ENCODE results near the gene DDIT3. TPM values are rescaled to one million over a fixed set of nuclear protein-coding genes. Genes with fewer than 3 reads are reported as not detected.
"Not testable (repeated sequence)": the region's sequence is repeated elsewhere in the genome, so short reads cannot be mapped to it uniquely, and the experiment has no call there.

DDIT3 gene
- total RNA-seq, 1 donor from 2014 or later = 30.5 TPM

GRCh38 chr12:57514720-57515407 lies 5.5 kb downstream of the DDIT3 start:
- DNase-seq = no peak
- no peak for ATAC-seq (ENCODE audit: low read depth)
- ChIA-PET CTCF (no interaction called here), POLR2A (interaction anchor here (0.6 to 1.8 kb wide), 9 partner anchors 10 to 151 kb away, joined by 3 to 7 read pairs (median 4); partner anchors contain the start of gene DCTN2)
- intact Hi-C loops (cut with micrococcal nuclease) = no loop called here
- peaks cover 21% of the 10 kb centered on the region for H3K4me1 Mint-ChIP-seq
- no peaks in the 10 kb centered on the region for H3K9me3 Mint-ChIP-seq
- peaks cover 90% of the 10 kb centered on the region for H3K36me3 Mint-ChIP-seq (ENCODE audit: low read depth)
- H3K4me3 Mint-ChIP-seq = no peak overlapping the region
- TF ChIP-seq CTCF (IDR thresholded peaks at IDR 0.05) = no peak
- no peaks in the 10 kb centered on the region for H3K27me3 Mint-ChIP-seq
- H3K27ac Mint-ChIP-seq = no peak overlapping the region

GRCh38 chr12:57514246-57514645 lies 6.1 kb downstream of the DDIT3 start:
- H3K36me3 Mint-ChIP-seq (ENCODE audit: low read depth) = peaks cover 90% of the 10 kb centered on the region
- H3K27me3 Mint-ChIP-seq; ATAC-seq (ENCODE audit: low read depth); H3K4me3 Mint-ChIP-seq; H3K27ac Mint-ChIP-seq; H3K9me3 Mint-ChIP-seq; CTCF ChIA-PET; intact Hi-C loops (cut with micrococcal nuclease); DNase-seq: not testable (repeated sequence)
- H3K4me1 Mint-ChIP-seq = peaks cover 18% of the 10 kb centered on the region
- POLR2A ChIA-PET = interaction anchor here (0.6 to 1.1 kb wide), 8 partner anchors 9 to 181 kb away, joined by 3 to 11 read pairs (median 6); partner anchors contain the start of genes DCTN2 and MBD6

DNA sequence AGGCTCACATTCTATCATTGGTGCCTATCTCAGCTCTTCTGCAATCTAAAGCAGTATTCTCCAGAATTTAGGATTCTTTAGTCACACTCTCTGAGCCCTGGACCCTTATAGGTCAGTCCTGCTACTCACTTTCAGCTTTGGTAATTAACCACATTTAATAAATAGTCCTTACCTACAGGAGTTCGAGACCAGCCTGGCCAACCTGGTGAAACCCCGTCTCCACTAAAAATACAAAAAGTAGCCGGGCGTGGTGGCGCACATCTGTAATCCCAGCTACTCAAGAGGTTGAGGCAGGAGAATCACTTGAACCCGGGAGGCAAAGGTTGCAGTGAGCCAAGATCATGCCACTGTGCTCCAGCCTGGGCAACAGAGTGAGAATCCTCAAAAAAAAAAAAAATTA lies 6.6 kb downstream of the DDIT3 start:
- H3K4me3 Mint-ChIP-seq; DNase-seq; H3K27ac Mint-ChIP-seq; intact Hi-C loops (cut with micrococcal nuclease); H3K9me3 Mint-ChIP-seq; H3K27me3 Mint-ChIP-seq; ATAC-seq (ENCODE audit: low read depth); CTCF ChIA-PET: not testable (repeated sequence)
- peaks cover 90% of the 10 kb centered on the region for H3K36me3 Mint-ChIP-seq (ENCODE audit: low read depth)
- peaks cover 13% of the 10 kb centered on the region for H3K4me1 Mint-ChIP-seq
- POLR2A ChIA-PET = interaction anchor here (0.6 to 1.1 kb wide), 5 partner anchors 9 to 181 kb away, joined by 3 to 11 read pairs (median 6); partner anchors contain the start of gene MBD6

DNA sequence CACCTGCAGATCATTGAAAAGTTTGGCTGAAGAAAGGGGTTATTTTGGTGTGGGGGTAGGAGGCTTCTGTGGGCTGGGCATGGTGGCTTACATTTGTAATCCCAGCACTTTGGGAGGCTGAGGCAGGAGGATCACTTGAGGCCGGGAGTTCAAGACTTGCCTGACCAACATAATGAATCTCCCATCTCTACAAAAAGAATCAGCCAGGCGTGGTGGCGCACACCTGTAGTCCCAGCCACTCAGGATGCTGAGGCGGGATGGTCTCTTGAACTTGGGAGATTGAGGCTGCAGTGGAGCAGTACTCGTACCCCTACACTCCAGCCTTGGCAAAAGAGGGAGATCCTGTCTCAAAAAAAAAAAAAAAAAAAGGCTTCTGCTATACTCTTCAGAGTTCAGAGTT lies 7.0 kb downstream of the DDIT3 start:
- DNase-seq (no peak), ATAC-seq (ENCODE audit: low read depth) (no peak)
- Mint-ChIP-seq H3K4me1 (peaks cover 9% of the 10 kb centered on the region), H3K27ac (no peak overlapping the region), H3K36me3 (ENCODE audit: low read depth) (peaks cover 90% of the 10 kb centered on the region), H3K9me3 (no peaks in the 10 kb centered on the region), H3K4me3 (no peak overlapping the region), H3K27me3 (no peaks in the 10 kb centered on the region)
- intact Hi-C loops (cut with micrococcal nuclease) = no loop called here
- POLR2A ChIA-PET = interaction anchor here (1.1 kb wide), 1 partner anchor 10 kb away, joined by 3 read pairs; the partner anchor contains the start of gene MBD6
- no peak for TF ChIP-seq CTCF (IDR thresholded peaks at IDR 0.05)
- CTCF ChIA-PET = no interaction called here

DNA sequence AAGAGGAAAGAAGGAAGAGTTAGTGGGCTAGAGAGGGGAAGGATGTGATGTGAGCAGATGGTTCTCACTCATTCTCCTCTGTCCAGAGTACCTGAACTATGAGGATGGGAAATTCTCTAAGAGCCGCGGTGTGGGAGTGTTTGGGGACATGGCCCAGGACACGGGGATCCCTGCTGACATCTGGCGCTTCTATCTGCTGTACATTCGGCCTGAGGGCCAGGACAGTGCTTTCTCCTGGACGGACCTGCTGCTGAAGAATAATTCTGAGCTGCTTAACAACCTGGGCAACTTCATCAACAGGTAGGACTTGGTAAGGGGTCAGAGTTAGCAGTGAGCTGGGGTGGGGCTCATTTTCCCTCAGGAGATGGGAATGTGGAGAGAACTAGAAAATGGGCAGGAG lies 7.6 kb downstream of the DDIT3 start:
- CTCF ChIA-PET = interaction anchor here (0.5 kb wide), 1 partner anchor 330 kb away, joined by 3 read pairs; no protein-coding TSS in a partner anchor
- POLR2A ChIA-PET = interaction anchor here (0.8 kb wide), 1 partner anchor 8 kb away, joined by 3 read pairs; the partner anchor contains the start of gene DDIT3
- H3K9me3 Mint-ChIP-seq = no peaks in the 10 kb centered on the region
- DNase-seq (no peak), ATAC-seq (ENCODE audit: low read depth) (no peak)
- H3K27ac Mint-ChIP-seq = peak overlapping the region; percentile 50
- H3K4me3 Mint-ChIP-seq = no peak overlapping the region
- peaks cover 5% of the 10 kb centered on the region for H3K4me1 Mint-ChIP-seq
- intact Hi-C loops (cut with micrococcal nuclease) = no loop called here
- peaks cover 88% of the 10 kb centered on the region for H3K36me3 Mint-ChIP-seq (ENCODE audit: low read depth)
- no peaks in the 10 kb centered on the region for H3K27me3 Mint-ChIP-seq
- TF ChIP-seq CTCF (IDR thresholded peaks at IDR 0.05) = no peak

DNA sequence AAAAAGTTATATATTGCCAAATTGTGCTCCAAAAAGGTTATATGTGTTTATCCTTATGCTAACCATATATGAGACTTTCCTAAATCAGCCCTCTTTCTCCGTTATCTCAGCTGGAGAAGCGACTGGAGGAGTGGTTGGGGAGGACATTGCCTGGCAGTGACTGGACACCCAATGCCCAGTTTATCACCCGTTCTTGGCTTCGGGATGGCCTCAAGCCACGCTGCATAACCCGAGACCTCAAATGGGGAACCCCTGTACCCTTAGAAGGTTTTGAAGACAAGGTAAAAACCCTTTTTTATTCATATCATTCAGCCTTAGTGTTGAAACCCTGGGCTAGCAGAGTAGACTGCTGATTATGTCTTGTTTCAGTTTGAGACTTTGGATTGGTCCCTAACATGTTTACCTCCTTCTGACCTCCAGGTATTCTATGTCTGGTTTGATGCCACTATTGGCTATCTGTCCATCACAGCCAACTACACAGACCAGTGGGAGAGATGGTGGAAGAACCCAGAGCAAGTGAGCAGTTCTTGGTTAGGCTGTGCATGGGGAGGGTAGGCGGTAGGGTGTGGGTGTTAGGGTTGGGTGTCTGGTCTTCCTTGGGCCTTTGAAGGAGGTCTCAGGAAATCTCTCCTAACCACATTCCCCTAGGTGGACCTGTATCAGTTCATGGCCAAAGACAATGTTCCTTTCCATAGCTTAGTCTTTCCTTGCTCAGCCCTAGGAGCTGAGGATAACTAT lies 8.6 kb downstream of the DDIT3 start:
- Mint-ChIP-seq H3K9me3 (no peaks in the 10 kb centered on the region), H3K36me3 (ENCODE audit: low read depth) (peaks cover 79% of the 10 kb centered on the region), H3K27me3 (no peaks in the 10 kb centered on the region), H3K27ac (no peak overlapping the region), H3K4me3 (no peak overlapping the region), H3K4me1 (no peaks in the 10 kb centered on the region)
- CTCF ChIA-PET = interaction anchor here (0.5 kb wide), 1 partner anchor 329 kb away, joined by 3 read pairs; no protein-coding TSS in a partner anchor
- DNase-seq (no peak), ATAC-seq (ENCODE audit: low read depth) (no peak)
- POLR2A ChIA-PET = interaction anchor here (0.7 to 0.8 kb wide), 2 partner anchors 9 to 218 kb away, joined by 3 to 5 read pairs; partner anchors contain the start of gene DDIT3
- intact Hi-C loops (cut with micrococcal nuclease) = no loop called here
- TF ChIP-seq CTCF (IDR thresholded peaks at IDR 0.05) = no peak

Measured in activated B cell treated with CpG ODN at 0.5 μM for 24 hours (primary cell).